GM21515 (cell line): ENCODE results near the gene VMP1.
"Not testable (repeated sequence)": the region's sequence is repeated elsewhere in the genome, so short reads cannot be mapped to it uniquely, and the experiment has no call there.

ENCODE experiments used
- ATAC-seq: cut with Tn5 transposase; IDR thresholded peaks from one replicate; pipeline ENCODE4 v1.9.1; 2021; ENCODE audit not compliant: unreplicated experiment

Gene VMP1

DNA sequence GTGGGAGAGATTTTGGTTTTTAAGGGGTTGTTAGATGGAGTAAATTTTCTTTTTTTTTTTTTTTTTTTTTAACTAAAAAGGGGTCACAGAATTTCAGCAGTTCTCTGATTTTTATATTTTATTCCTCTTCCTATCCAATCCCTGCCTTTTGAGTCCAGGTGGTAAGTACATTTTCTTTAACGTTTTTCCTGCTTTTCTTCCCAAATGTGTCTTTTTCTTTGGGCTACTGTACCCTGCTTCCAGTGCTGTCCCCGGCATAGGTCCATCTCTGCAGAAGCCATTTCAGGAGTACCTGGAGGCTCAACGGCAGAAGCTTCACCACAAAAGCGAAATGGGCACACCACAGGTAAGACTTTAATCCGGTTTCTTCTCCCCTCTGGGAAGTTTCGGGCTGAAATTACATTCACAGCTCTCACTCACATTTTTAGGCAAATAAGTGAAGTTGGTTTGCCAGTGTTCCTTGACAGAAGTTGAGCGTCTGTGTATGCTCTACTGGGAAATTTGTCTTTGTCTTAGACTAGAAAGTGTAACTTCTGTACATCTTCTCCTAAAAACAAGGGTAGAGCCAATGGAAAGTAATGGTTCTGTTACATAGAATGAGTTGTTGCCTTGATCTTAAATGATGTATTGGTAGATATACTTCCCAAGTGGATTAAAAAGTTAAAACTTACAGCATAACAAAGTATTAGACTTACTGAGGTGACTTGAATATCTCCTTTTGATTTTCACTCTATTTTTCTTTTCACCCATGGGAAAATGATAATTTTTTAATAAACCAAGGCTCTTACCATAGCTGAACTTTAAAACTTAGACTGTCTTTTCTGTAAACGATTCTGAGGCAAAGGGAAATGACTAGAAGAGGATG is 130.8 kb downstream of the VMP1 start:
- ATAC-seq: no peak

- ATAC-seq: no peak
These were observed 132.3 kb downstream of the VMP1 start for GRCh38 chr17:59839651-59840328.

GRCh38 chr17:59840329-59841090 is 133.1 kb downstream of the VMP1 start:
- ATAC-seq: no peak

DNA sequence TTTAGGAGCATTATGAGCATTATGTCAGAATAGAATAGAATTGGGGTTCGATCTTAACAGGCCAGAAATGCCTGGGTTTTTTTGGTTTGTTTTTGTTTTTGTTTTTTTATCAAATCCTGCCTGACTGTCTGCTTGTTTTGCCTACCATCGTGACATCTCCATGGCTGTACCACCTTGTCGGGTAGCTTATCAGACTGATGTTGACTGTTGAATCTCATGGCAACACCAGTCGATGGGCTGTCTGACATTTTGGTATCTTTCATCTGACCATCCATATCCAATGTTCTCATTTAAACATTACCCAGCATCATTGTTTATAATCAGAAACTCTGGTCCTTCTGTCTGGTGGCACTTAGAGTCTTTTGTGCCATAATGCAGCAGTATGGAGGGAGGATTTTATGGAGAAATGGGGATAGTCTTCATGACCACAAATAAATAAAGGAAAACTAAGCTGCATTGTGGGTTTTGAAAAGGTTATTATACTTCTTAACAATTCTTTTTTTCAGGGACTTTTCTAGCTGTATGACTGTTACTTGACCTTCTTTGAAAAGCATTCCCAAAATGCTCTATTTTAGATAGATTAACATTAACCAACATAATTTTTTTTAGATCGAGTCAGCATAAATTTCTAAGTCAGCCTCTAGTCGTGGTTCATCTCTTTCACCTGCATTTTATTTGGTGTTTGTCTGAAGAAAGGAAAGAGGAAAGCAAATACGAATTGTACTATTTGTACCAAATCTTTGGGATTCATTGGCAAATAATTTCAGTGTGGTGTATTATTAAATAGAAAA is 133.8 kb downstream of the VMP1 start:
- ATAC-seq: not testable (repeated sequence)

DNA sequence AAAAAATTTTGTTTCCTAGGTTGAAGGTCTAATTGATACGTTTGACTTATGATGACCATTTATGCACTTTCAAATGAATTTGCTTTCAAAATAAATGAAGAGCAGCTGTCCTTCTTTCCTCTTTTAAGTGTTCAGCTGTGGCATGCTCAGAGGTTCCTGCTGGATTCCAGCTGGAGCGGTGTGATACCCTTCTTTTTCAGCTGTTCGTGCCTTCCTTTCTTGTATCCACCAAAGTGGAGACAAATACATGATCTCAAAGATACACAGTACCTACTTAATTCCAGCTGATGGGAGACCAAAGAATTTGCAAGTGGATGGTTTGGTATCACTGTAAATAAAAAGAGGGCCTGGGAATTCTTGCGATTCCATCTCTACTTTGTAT is 134.4 kb downstream of the VMP1 start:
- ATAC-seq: not testable (repeated sequence)

GRCh38 chr17:59842901-59843652 is 135.6 kb downstream of the VMP1 start:
- ATAC-seq: peak; percentile 21

DNA sequence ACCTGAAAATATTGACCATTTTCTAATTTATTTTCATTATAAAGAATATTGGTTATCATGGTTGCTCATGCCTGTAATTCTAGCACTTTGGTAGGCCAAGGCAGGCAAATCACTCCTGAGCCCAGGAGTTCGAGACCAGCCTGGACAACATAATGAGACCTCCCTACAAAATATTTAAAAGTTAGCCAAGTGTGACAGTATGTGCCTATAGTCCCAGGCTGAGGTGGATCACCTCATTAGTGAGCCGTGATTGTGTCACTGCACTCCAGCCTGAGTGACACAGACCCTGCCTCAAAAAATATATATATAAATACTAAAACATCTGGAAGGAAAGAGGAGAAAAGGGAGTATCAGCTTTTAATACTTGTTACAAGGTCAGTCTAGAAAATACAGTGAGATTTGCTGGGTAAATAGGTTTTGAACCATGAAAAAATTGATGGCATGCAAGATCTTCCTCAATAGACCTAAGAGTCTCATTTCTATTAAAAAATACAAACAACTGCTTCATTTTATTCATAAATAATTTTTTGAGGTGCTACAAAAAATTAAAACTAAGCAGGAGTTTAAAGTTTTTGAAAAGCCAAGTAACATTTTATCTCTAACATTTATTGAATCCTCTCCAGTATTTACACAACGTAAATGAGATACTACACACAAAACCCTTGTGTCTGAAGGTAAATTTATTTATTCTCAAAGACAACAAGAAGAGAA is 137.6 kb downstream of the VMP1 start:
- ATAC-seq: no peak

GRCh38 chr17:59845595-59846393 is 138.3 kb downstream of the VMP1 start:
- ATAC-seq: no peak

GRCh38 chr17:59846394-59847165 is 139.1 kb downstream of the VMP1 start:
- peak; percentile 47 for ATAC-seq

DNA sequence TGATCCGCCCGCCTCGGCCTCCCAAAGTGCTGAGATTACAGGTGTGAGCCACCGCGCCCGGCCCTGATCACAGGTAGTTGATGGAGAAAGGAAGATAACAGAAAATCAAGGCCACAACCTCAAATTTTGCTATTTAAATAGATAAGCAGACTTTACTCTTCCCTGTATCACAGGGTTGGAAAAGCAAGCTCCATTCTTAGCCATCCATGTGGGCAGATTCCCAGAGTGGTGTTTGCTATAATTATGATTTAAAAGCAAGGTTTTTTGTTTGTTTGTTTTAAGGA is 140.9 kb downstream of the VMP1 start:
- no peak for ATAC-seq

DNA sequence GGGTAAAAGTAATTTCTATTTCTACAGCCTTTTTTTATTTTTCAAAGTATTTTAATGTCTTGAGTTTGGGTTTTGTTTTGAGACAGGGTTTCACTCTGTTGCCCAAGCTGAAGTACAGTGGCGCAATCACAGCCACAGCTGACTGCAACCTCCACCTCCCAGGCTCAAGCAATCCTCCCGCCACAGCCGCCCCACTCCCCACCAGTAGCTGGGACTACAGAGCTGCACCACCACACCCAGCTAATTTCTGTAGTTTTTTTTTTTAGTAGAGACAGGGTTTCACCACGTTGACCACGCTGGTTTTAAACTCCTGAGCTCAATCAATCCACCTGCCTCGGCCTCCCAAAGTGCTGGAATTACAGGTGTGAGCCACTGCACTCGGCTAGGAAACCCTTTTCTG is 141.3 kb downstream of the VMP1 start:
- no peak for ATAC-seq

DNA sequence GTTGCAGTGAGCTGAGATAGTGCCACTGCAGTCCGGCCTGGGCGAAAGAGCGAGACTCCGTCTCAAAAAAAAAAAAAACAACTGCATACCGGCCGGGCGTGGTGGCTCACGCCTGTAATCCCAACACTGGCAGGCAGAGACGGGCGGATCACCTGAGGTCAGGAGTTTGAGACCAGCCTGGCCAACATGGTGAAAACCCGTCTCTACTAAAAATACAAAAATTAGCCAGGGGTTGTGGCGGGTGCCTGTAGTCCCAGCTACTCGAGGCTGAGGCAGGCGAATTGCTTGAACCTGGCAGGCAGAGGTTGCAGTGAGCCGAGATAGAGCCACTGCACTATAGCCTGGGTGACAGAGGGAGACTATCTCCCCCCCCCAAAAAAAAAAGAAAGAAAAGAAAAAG is 142.9 kb downstream of the VMP1 start:
- ATAC-seq: not testable (repeated sequence)

DNA sequence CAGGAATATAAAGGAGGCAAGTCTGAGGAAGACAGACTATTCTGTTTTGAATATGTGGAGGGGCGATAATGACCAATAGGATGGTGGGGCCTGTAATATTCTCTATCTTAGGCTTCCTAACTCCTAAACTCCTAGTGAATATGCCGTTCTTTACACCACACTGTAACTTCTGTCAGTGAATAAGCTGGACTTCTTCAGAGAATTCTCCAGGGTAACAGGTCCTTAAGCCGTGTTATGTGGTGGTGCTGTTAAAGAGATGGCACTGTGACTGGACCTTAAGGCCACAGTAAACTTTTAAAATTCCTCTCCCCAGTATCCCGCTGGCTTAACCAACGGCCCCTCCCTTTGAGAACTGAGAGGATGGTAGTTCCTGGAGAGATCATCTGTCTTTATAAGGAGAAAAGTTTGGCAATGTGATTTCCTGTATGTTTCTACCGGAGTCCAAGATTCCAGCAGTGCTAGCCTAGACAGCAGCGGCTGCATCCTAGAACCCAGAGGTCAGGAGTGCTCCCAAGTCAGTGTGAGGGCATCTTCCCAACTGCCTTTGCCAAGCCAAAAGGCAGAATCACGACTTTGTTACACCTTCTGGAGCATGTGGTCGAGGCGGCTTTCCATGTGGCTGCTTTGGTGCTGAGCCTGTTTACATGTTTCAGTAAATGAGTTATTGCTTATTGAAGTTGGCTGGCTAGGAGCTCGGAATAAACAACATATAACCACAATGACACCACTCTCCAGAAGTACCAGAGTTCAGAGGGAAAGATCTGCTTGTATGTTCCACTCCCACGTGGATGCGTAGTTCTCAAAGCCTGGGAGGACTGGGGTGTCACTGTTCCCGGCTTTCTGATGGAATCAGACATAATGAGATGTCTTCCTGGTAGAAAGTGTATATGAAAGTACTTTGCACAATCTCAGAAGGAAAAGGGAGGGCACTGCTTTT is 144.3 kb downstream of the VMP1 start:
- ATAC-seq: no peak

DNA sequence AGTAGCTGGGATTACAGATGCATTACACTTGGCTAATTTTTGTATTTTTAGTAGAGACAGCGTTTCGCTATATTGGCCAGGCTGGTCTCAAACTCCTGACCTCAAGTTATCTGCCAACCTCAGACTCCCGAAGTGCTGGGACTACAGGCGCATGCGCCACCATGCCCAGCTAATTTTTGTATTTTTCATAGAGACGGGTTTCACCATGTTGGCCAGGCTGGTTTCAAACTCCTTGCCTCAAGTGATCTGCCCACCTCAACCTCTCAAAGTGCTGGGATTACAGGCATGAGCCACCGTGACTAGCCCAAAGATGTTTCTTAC is 145.4 kb downstream of the VMP1 start:
- ATAC-seq: not testable (repeated sequence)

DNA sequence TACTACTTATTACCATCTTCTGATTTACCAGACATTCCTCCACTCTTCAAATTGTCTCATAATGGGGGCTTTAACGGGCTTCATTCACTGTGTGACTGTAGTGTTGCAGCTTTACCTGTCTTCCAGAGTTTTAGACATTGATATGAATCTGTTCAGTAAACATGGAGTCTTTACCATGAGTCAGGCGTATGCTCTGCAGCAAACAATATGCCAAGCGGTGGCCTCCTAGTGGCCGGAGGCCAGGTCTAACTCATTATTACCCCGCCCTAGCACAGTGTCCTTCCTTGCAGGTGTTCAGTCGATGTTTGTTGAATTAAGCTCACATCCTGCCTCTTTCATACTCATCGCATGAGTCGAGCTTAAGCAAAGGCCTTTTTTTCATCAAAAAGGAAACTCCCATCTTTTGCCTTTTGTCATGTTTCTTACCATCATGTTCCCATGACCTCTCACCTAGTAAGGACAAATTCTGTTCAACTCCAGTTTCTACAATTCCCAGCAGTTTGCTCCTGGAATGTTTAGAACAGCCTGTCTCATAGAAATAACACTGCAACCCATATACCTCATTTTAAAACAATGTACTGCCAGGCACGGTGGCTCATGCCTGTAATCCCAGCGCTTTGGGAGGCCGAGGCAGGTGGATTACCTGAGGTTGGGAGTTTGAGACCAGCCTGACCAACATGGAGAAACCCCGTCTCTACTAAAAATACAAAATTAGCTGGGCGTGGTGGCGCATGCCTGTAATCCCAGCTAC is 145.9 kb downstream of the VMP1 start:
- no peak for ATAC-seq

- not testable (repeated sequence) for ATAC-seq
These were observed 146.7 kb downstream of the VMP1 start for GRCh38 chr17:59853919-59854729.
